Thoracic aorta (tissue), 2 donors: ENCODE measurements around the gene TMCO2. TPM values are rescaled to one million over a fixed set of nuclear protein-coding genes. Genes with fewer than 3 reads are reported as not detected.

Experiments used
- ATAC-seq: fragments of 150-250 bp; one replicate; pipeline ENCODE4 v1.8.0; 2017; ENCODE audit warnings: low read depth; ENCODE audit not compliant: insufficient number of reproducible peaks, low FRiP score
- DNase-seq: peaks from one replicate; pipeline ENCODE4 v3.0.0-alpha.2; 2020; ENCODE audit warnings: low spot score
- H3K27ac ChIP-seq, 2 donors: fragments of 200-600 bp; sonication (generic); 1 replicate in 1 of 2; 2 replicates in 1 of 2; pipeline ENCODE4 v1.5.1; 2016; ENCODE audit warnings: mild to moderate bottlenecking in 2 of 2, moderate library complexity in 2 of 2
- H3K27me3 ChIP-seq: fragments of 200-600 bp; sonication (generic); replicated peaks from 2 replicates; pipeline ENCODE4 v1.6.0; 2016; ENCODE audit warnings: mild to moderate bottlenecking; ENCODE audit not compliant: insufficient read depth
- H3K36me3 ChIP-seq: fragments of 200-600 bp; sonication (generic); one replicate; pipeline ENCODE4 v1.5.1; 2016
- H3K4me1 ChIP-seq, 2 donors: fragments of 200-600 bp; sonication (generic); 1 replicate in 1 of 2; 2 replicates in 1 of 2; pipeline versions ENCODE4 v1.5.1 to v1.6.0; 2016; ENCODE audit warnings: low read depth in 2 of 2, mild to moderate bottlenecking in 1 of 2; ENCODE audit not compliant: control insufficient read depth in 1 of 2
- H3K4me3 ChIP-seq: fragments of 200-600 bp; sonication (generic); 2 replicates; pipeline ENCODE4 v1.5.1; 2016; ENCODE audit warnings: mild to moderate bottlenecking
- H3K9me3 ChIP-seq: fragments of 200-600 bp; sonication (generic); 2 replicates; pipeline ENCODE4 v1.5.1; 2016
- total RNA-seq, 2 donors: library from RNA; depleted of rRNA; stranded (reverse); fragments of >200 nt; gene quantifications; one replicate each; pipeline versions ENCODE4 v1.1.0 to v1.2.3, GENCODE V29; 2016
- TF ChIP-seq, protein P1 (sequence below): fragments of 200-600 bp; sonication (generic); IDR thresholded peaks from one replicate; pipeline ENCODE4 v1.5.1; 2019; ENCODE audit warnings: antibody characterized with exemption

Gene TMCO2
- total RNA-seq, 2 donors from 2014 or later: not detected

DNA sequence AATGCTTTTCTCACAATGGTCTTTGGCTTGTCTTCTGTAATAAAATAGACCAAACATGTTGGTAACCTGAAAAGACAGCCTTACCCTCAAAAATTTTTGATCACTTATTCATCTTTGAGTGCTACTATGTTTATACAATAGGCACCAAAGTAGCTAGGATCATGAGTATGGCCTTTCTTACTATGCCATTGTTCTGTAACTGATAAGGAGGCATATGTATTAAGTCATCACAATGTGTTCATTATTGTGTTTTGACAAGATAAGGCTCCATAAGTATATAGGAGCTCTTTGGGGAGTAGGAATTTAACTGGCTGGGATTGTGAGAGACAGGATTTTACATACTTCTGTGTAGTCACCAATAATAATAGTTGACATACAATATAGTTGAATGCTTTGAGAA is 675 bp downstream of the TMCO2 start:
- Histone ChIP-seq H3K4me1 (peaks cover 0 to 10% of the 10 kb centered on the region in 2 donors), H3K27ac (no peak overlapping the region), H3K36me3 (no peaks in the 10 kb centered on the region), H3K27me3 (no peaks in the 10 kb centered on the region), H3K4me3 (no peak overlapping the region), H3K9me3 (no peaks in the 10 kb centered on the region)
- ATAC-seq (no peak), DNase-seq (no peak)
- TF ChIP-seq, protein P1, sequence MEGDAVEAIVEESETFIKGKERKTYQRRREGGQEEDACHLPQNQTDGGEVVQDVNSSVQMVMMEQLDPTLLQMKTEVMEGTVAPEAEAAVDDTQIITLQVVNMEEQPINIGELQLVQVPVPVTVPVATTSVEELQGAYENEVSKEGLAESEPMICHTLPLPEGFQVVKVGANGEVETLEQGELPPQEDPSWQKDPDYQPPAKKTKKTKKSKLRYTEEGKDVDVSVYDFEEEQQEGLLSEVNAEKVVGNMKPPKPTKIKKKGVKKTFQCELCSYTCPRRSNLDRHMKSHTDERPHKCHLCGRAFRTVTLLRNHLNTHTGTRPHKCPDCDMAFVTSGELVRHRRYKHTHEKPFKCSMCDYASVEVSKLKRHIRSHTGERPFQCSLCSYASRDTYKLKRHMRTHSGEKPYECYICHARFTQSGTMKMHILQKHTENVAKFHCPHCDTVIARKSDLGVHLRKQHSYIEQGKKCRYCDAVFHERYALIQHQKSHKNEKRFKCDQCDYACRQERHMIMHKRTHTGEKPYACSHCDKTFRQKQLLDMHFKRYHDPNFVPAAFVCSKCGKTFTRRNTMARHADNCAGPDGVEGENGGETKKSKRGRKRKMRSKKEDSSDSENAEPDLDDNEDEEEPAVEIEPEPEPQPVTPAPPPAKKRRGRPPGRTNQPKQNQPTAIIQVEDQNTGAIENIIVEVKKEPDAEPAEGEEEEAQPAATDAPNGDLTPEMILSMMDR: no peak

DNA sequence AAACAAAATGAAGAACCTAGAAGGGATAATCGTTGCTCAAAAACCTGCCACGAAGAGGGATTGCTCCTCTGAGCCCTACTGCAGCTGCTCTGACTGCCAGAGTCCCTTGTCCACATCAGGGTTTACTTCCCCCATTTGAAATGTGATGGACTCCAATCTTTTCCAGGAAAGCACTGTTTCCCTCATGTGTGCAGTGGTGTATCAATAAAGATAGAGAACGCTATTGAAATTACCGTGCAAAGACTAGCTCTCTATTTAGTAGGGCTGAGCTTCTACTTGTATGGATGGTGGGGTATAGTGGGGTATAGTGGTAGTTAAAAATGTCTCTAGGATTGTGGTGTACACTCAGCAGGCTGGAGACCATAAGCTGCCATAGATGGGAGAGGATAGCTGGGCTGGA is 3.7 kb downstream of the TMCO2 start:
- no peak overlapping the region for H3K4me3 ChIP-seq
- DNase-seq (no peak), ATAC-seq (no peak)
- no peaks in the 10 kb centered on the region for H3K27me3 ChIP-seq
- TF ChIP-seq, protein P1: no peak
- H3K9me3 ChIP-seq: no peaks in the 10 kb centered on the region
- H3K4me1 ChIP-seq: peaks cover 4 to 7% of the 10 kb centered on the region in 2 donors
- H3K36me3 ChIP-seq: no peaks in the 10 kb centered on the region
- H3K27ac ChIP-seq: no peak overlapping the region

DNA sequence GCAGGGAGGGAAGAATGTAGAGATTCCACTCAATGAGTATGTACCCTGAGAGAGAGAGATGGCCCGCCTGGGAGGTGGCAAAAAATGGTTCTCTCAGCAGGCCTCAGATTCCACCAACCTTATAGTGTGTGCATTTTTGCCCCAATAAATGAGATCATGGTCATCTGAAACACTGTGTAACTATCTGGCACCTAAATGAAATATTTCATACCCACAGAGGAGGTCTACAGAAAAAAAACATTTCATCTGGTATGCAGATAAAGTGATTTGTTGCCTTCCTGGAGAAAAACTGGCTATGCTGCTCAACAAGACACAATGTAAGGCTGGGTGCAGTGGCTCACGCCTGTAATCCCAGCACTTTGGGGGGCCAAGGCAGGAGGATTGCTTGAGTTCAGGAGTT is 4.9 kb downstream of the TMCO2 start:
- H3K4me1 ChIP-seq: peaks cover 8 to 13% of the 10 kb centered on the region in 2 donors
- TF ChIP-seq, protein P1: no peak
- H3K9me3 ChIP-seq: no peaks in the 10 kb centered on the region
- H3K27me3 ChIP-seq: no peaks in the 10 kb centered on the region
- H3K27ac ChIP-seq: no peak overlapping the region
- no peak overlapping the region for H3K4me3 ChIP-seq
- ATAC-seq: no peak
- H3K36me3 ChIP-seq: no peaks in the 10 kb centered on the region
- DNase-seq: no peak

DNA sequence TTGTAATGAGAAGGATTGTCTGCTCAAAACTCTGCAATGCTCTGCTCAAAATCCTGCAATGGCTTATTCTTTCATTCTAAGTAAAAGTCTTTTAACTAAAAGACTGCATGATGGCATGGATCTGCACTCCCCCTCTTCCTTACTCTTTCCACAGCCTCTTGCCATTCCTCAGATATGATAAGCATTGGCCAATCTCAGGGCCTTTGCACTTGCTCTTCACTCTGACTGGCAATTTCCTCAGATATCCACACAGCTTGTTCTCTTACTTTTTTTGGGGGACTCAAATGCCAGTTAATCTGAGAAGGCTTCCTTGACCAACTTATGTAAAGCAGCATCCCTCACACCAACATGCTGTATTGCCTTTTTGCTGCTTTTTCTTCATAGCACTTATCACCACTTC is 7.5 kb downstream of the TMCO2 start:
- TF ChIP-seq, protein P1: no peak
- H3K27me3 ChIP-seq: no peaks in the 10 kb centered on the region
- DNase-seq: no peak
- ATAC-seq: no peak
- no peaks in the 10 kb centered on the region for H3K36me3 ChIP-seq
- no peaks in the 10 kb centered on the region for H3K9me3 ChIP-seq
- no peak overlapping the region for H3K27ac ChIP-seq
- H3K4me3 ChIP-seq: no peak overlapping the region
- peaks cover 15 to 27% of the 10 kb centered on the region in 2 donors for H3K4me1 ChIP-seq

DNA sequence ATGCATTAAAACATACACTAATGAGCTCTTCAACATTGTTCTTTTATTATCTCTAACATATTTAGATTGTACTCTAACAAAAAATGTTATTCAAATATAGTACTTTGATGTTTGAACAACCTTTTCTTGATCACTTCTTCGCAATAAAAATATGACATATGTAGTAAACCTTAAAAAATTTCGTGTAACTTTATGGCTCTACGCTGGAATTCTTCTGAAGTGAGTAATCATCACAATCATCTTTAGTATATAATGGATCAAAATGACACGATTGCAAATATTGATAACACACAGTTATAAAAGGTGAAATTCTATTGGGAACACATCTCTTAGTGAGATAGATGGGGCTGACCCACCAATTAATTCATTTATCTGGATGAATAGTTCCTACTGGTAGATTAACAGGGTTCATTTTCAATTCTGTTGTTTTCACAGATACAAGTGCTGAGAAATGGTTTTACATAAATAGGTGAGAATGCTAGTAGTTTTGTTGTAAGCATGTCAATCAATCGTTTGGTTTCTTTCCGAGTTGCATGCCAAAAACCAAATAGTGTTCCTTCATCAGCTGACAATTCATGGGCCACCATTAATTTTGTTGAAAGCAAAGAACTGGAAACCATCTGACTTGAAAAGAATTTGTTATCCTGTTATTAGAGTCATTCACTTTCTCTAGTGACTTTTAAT is 8.8 kb downstream of the TMCO2 start:
- TF ChIP-seq, protein P1: no peak
- Histone ChIP-seq H3K4me1 (peaks cover 24 to 40% of the 10 kb centered on the region in 2 donors), H3K9me3 (no peaks in the 10 kb centered on the region), H3K4me3 (peak overlapping the region; percentile 98), H3K36me3 (peaks cover 5% of the 10 kb centered on the region), H3K27me3 (no peaks in the 10 kb centered on the region), H3K27ac (peak overlapping the region in 1 of 2 donors; percentile 95)
- no peak for ATAC-seq
- DNase-seq: no peak
